ENCODE measurements around the gene LIPH.

The LIPH gene

GRCh38 chr3:185549651-185550111, 2.7 kb downstream of the LIPH start:
- Histone ChIP-seq H3K9ac (ENCODE audit: low read length in 5 of 5) (no peak overlapping the region), H3K27ac (ENCODE audit: low read depth, low read length) (peak overlapping the region; percentile 30), H3K4me1 (ENCODE audit: control insufficient read depth in 5 of 5, insufficient read depth in 5 of 5, low read length in 5 of 5) (peaks cover 0 to 11% (median 8%) of the 10 kb centered on the region in 5 donors), H3K9me3 (ENCODE audit: control insufficient read depth in 5 of 5, low read length in 5 of 5) (no peaks in the 10 kb centered on the region), H3K27me3 (ENCODE audit: control insufficient read depth in 5 of 5, insufficient read depth in 4 of 5, low read length in 5 of 5) (no peaks in the 10 kb centered on the region), H3K36me3 (ENCODE audit: control insufficient read depth in 5 of 5, insufficient read depth in 5 of 5, low read length in 5 of 5) (no peaks in the 10 kb centered on the region), H3K4me3 (ENCODE audit: low read depth in 1 of 5, low read length in 5 of 5) (no peak overlapping the region)

GRCh38 chr3:185549122-185549521, 3.3 kb downstream of the LIPH start:
- H3K9me3 ChIP-seq (ENCODE audit: control insufficient read depth in 5 of 5, low read length in 5 of 5) = no peaks in the 10 kb centered on the region
- peak overlapping the region; percentile 30 for H3K27ac ChIP-seq (ENCODE audit: low read depth, low read length)
- H3K27me3 ChIP-seq (ENCODE audit: control insufficient read depth in 5 of 5, insufficient read depth in 4 of 5, low read length in 5 of 5) = no peaks in the 10 kb centered on the region
- H3K4me3 ChIP-seq (ENCODE audit: low read depth in 1 of 5, low read length in 5 of 5) = no peak overlapping the region
- H3K36me3 ChIP-seq (ENCODE audit: control insufficient read depth in 5 of 5, insufficient read depth in 5 of 5, low read length in 5 of 5) = no peaks in the 10 kb centered on the region
- H3K9ac ChIP-seq (ENCODE audit: low read length in 5 of 5) = peak overlapping the region in 1 of 5 donors; percentile 30
- peaks cover 0 to 11% (median 8%) of the 10 kb centered on the region in 5 donors for H3K4me1 ChIP-seq (ENCODE audit: control insufficient read depth in 5 of 5, insufficient read depth in 5 of 5, low read length in 5 of 5)

GRCh38 chr3:185540695-185541094, 11.7 kb downstream of the LIPH start:
- Histone ChIP-seq H3K36me3 (ENCODE audit: control insufficient read depth in 5 of 5, insufficient read depth in 5 of 5, low read length in 5 of 5) (no peaks in the 10 kb centered on the region), H3K4me3 (ENCODE audit: low read depth in 1 of 5, low read length in 5 of 5) (no peak overlapping the region), H3K9me3 (ENCODE audit: control insufficient read depth in 5 of 5, low read length in 5 of 5) (no peaks in the 10 kb centered on the region), H3K4me1 (ENCODE audit: control insufficient read depth in 5 of 5, insufficient read depth in 5 of 5, low read length in 5 of 5) (peaks cover 0 to 2% (median 0%) of the 10 kb centered on the region in 5 donors), H3K27ac (ENCODE audit: low read depth, low read length) (no peak overlapping the region), H3K9ac (ENCODE audit: low read length in 5 of 5) (no peak overlapping the region), H3K27me3 (ENCODE audit: control insufficient read depth in 5 of 5, insufficient read depth in 4 of 5, low read length in 5 of 5) (no peaks in the 10 kb centered on the region)

GRCh38 chr3:185539934-185540333, 12.5 kb downstream of the LIPH start:
- Histone ChIP-seq H3K27ac (ENCODE audit: low read depth, low read length) (no peak overlapping the region), H3K4me1 (ENCODE audit: control insufficient read depth in 5 of 5, insufficient read depth in 5 of 5, low read length in 5 of 5) (peaks cover 0 to 2% (median 0%) of the 10 kb centered on the region in 5 donors), H3K9ac (ENCODE audit: low read length in 5 of 5) (no peak overlapping the region), H3K36me3 (ENCODE audit: control insufficient read depth in 5 of 5, insufficient read depth in 5 of 5, low read length in 5 of 5) (no peaks in the 10 kb centered on the region), H3K4me3 (ENCODE audit: low read depth in 1 of 5, low read length in 5 of 5) (no peak overlapping the region), H3K27me3 (ENCODE audit: control insufficient read depth in 5 of 5, insufficient read depth in 4 of 5, low read length in 5 of 5) (no peaks in the 10 kb centered on the region), H3K9me3 (ENCODE audit: control insufficient read depth in 5 of 5, low read length in 5 of 5) (no peaks in the 10 kb centered on the region)

GRCh38 chr3:185537369-185537970, 14.9 kb downstream of the LIPH start:
- Histone ChIP-seq H3K27me3 (ENCODE audit: control insufficient read depth in 5 of 5, insufficient read depth in 4 of 5, low read length in 5 of 5) (no peaks in the 10 kb centered on the region), H3K4me3 (ENCODE audit: low read depth in 1 of 5, low read length in 5 of 5) (no peak overlapping the region), H3K27ac (ENCODE audit: low read depth, low read length) (no peak overlapping the region), H3K9me3 (ENCODE audit: control insufficient read depth in 5 of 5, low read length in 5 of 5) (no peaks in the 10 kb centered on the region), H3K4me1 (ENCODE audit: control insufficient read depth in 5 of 5, insufficient read depth in 5 of 5, low read length in 5 of 5) (peaks cover 0 to 2% (median 0%) of the 10 kb centered on the region in 5 donors), H3K36me3 (ENCODE audit: control insufficient read depth in 5 of 5, insufficient read depth in 5 of 5, low read length in 5 of 5) (no peaks in the 10 kb centered on the region), H3K9ac (ENCODE audit: low read length in 5 of 5) (no peak overlapping the region)

- Histone ChIP-seq H3K9ac (ENCODE audit: low read length in 5 of 5) (no peak overlapping the region), H3K27me3 (ENCODE audit: control insufficient read depth in 5 of 5, insufficient read depth in 4 of 5, low read length in 5 of 5) (no peaks in the 10 kb centered on the region), H3K4me1 (ENCODE audit: control insufficient read depth in 5 of 5, insufficient read depth in 5 of 5, low read length in 5 of 5) (peaks cover 0 to 2% (median 0%) of the 10 kb centered on the region in 5 donors), H3K36me3 (ENCODE audit: control insufficient read depth in 5 of 5, insufficient read depth in 5 of 5, low read length in 5 of 5) (no peaks in the 10 kb centered on the region), H3K27ac (ENCODE audit: low read depth, low read length) (no peak overlapping the region), H3K4me3 (ENCODE audit: low read depth in 1 of 5, low read length in 5 of 5) (no peak overlapping the region), H3K9me3 (ENCODE audit: control insufficient read depth in 5 of 5, low read length in 5 of 5) (no peaks in the 10 kb centered on the region)
These were observed 17.9 kb downstream of the LIPH start for GRCh38 chr3:185534511-185534910.

- Histone ChIP-seq H3K9me3 (ENCODE audit: control insufficient read depth in 5 of 5, low read length in 5 of 5) (no peaks in the 10 kb centered on the region), H3K27me3 (ENCODE audit: control insufficient read depth in 5 of 5, insufficient read depth in 4 of 5, low read length in 5 of 5) (peaks cover 0 to 3% (median 0%) of the 10 kb centered on the region in 5 donors), H3K36me3 (ENCODE audit: control insufficient read depth in 5 of 5, insufficient read depth in 5 of 5, low read length in 5 of 5) (no peaks in the 10 kb centered on the region), H3K4me1 (ENCODE audit: control insufficient read depth in 5 of 5, insufficient read depth in 5 of 5, low read length in 5 of 5) (peaks cover 0 to 2% (median 0%) of the 10 kb centered on the region in 5 donors), H3K9ac (ENCODE audit: low read length in 5 of 5) (no peak overlapping the region), H3K27ac (ENCODE audit: low read depth, low read length) (no peak overlapping the region), H3K4me3 (ENCODE audit: low read depth in 1 of 5, low read length in 5 of 5) (no peak overlapping the region)
These were observed 19.5 kb downstream of the LIPH start for GRCh38 chr3:185532901-185533300.

- Histone ChIP-seq H3K9ac (ENCODE audit: low read length in 5 of 5) (no peak overlapping the region), H3K27ac (ENCODE audit: low read depth, low read length) (no peak overlapping the region), H3K4me1 (ENCODE audit: control insufficient read depth in 5 of 5, insufficient read depth in 5 of 5, low read length in 5 of 5) (no peaks in the 10 kb centered on the region), H3K27me3 (ENCODE audit: control insufficient read depth in 5 of 5, insufficient read depth in 4 of 5, low read length in 5 of 5) (peaks cover 0 to 6% (median 2%) of the 10 kb centered on the region in 5 donors), H3K9me3 (ENCODE audit: control insufficient read depth in 5 of 5, low read length in 5 of 5) (no peaks in the 10 kb centered on the region), H3K4me3 (ENCODE audit: low read depth in 1 of 5, low read length in 5 of 5) (no peak overlapping the region), H3K36me3 (ENCODE audit: control insufficient read depth in 5 of 5, insufficient read depth in 5 of 5, low read length in 5 of 5) (no peaks in the 10 kb centered on the region)
These were observed 21.5 kb downstream of the LIPH start for GRCh38 chr3:185530856-185531255.

- no peaks in the 10 kb centered on the region for H3K4me1 ChIP-seq (ENCODE audit: control insufficient read depth in 5 of 5, insufficient read depth in 5 of 5, low read length in 5 of 5)
- H3K27ac ChIP-seq (ENCODE audit: low read depth, low read length) = no peak overlapping the region
- H3K4me3 ChIP-seq (ENCODE audit: low read depth in 1 of 5, low read length in 5 of 5) = no peak overlapping the region
- no peaks in the 10 kb centered on the region for H3K36me3 ChIP-seq (ENCODE audit: control insufficient read depth in 5 of 5, insufficient read depth in 5 of 5, low read length in 5 of 5)
- H3K9me3 ChIP-seq (ENCODE audit: control insufficient read depth in 5 of 5, low read length in 5 of 5) = no peaks in the 10 kb centered on the region
- no peak overlapping the region for H3K9ac ChIP-seq (ENCODE audit: low read length in 5 of 5)
- H3K27me3 ChIP-seq (ENCODE audit: control insufficient read depth in 5 of 5, insufficient read depth in 4 of 5, low read length in 5 of 5) = peaks cover 0 to 6% (median 2%) of the 10 kb centered on the region in 5 donors
These were observed 23.9 kb downstream of the LIPH start for GRCh38 chr3:185528532-185528931.

- H3K9me3 ChIP-seq (ENCODE audit: control insufficient read depth in 5 of 5, low read length in 5 of 5) = no peaks in the 10 kb centered on the region
- no peaks in the 10 kb centered on the region for H3K4me1 ChIP-seq (ENCODE audit: control insufficient read depth in 5 of 5, insufficient read depth in 5 of 5, low read length in 5 of 5)
- H3K4me3 ChIP-seq (ENCODE audit: low read depth in 1 of 5, low read length in 5 of 5) = no peak overlapping the region
- H3K36me3 ChIP-seq (ENCODE audit: control insufficient read depth in 5 of 5, insufficient read depth in 5 of 5, low read length in 5 of 5) = no peaks in the 10 kb centered on the region
- H3K27ac ChIP-seq (ENCODE audit: low read depth, low read length) = no peak overlapping the region
- H3K27me3 ChIP-seq (ENCODE audit: control insufficient read depth in 5 of 5, insufficient read depth in 4 of 5, low read length in 5 of 5) = peaks cover 0 to 6% (median 2%) of the 10 kb centered on the region in 5 donors
- H3K9ac ChIP-seq (ENCODE audit: low read length in 5 of 5) = no peak overlapping the region
These were observed 25.0 kb downstream of the LIPH start for GRCh38 chr3:185527364-185527763.

Data from subcutaneous abdominal adipose tissue (tissue), 5 donors.